CD8-positive, alpha-beta memory T cell (primary cell): ENCODE measurements around the gene CACNA1B. TPM values are rescaled to one million over a fixed set of nuclear protein-coding genes. Genes with fewer than 3 reads are reported as not detected.
"Not testable (repeated sequence)": the region's sequence is repeated elsewhere in the genome, so short reads cannot be mapped to it uniquely, and the experiment has no call there.

Experiments
- CTCF ChIA-PET: fragments of 350-600 bp; sonication (Branson Sonifier 250); formaldehyde crosslinking; loops from one replicate; lab custom pipeline; 2021; ENCODE audit warnings: antibody characterized with exemption; lab: Charles Lee
- POLR2A ChIA-PET: fragments of 350-600 bp; sonication (Branson Sonifier 250); formaldehyde crosslinking; loops from one replicate; lab custom pipeline; 2021; ENCODE audit warnings: antibody characterized with exemption; lab: Charles Lee
- DNase-seq, 5 donors: peaks; one replicate each; pipeline versions ENCODE4 v3.0.0 to v3.0.0-alpha.2; 2020 to 2022; ENCODE audit warnings: mixed read lengths in 1 of 5
- H3K27ac ChIP-seq: one replicate; pipeline ENCODE4 v1.7.0; 2013; ENCODE audit warnings: low read depth, mild to moderate bottlenecking, low read length, moderate library complexity
- H3K27me3 ChIP-seq: 2 replicates; pipeline ENCODE4 v1.7.0; 2013; ENCODE audit warnings: low read length, mild to moderate bottlenecking; ENCODE audit not compliant: insufficient read depth, poor library complexity, severe bottlenecking
- H3K36me3 ChIP-seq: 2 replicates; pipeline ENCODE4 v1.7.0; 2013; ENCODE audit warnings: mild to moderate bottlenecking, low read length, moderate library complexity; ENCODE audit not compliant: insufficient read depth
- H3K4me1 ChIP-seq: 2 replicates; pipeline ENCODE4 v1.7.0; 2013; ENCODE audit warnings: mild to moderate bottlenecking, low read length, moderate library complexity; ENCODE audit not compliant: insufficient read depth
- H3K4me3 ChIP-seq: 2 replicates; pipeline ENCODE4 v1.7.0; 2013; ENCODE audit warnings: mild to moderate bottlenecking, low read length
- H3K9me3 ChIP-seq: 2 replicates; pipeline ENCODE4 v1.7.0; 2013; ENCODE audit warnings: mild to moderate bottlenecking, low read length
- H3K27ac Mint-ChIP-seq, 8 donors: one replicate each; pipeline ENCODE4 v1.8.0; 2020 to 2021; ENCODE audit warnings: mixed read lengths in 8 of 8, mild to moderate bottlenecking in 6 of 8, inconsistent platforms in 3 of 8, moderate library complexity in 3 of 8
- H3K27me3 Mint-ChIP-seq, 2 donors: one replicate each; pipeline ENCODE4 v1.8.0; 2020 to 2021; ENCODE audit warnings: mixed read lengths in 2 of 2, mild to moderate bottlenecking in 1 of 2, moderate library complexity in 1 of 2
- H3K36me3 Mint-ChIP-seq, 3 donors: one replicate each; pipeline ENCODE4 v1.8.0; 2020 to 2021; ENCODE audit warnings: mixed read lengths in 3 of 3, inconsistent platforms in 1 of 3, mild to moderate bottlenecking in 1 of 3
- H3K4me1 Mint-ChIP-seq, 3 donors: one replicate each; pipeline ENCODE4 v1.8.0; 2020 to 2021; ENCODE audit warnings: mixed read lengths in 3 of 3, inconsistent platforms in 1 of 3, mild to moderate bottlenecking in 1 of 3
- H3K4me3 Mint-ChIP-seq, 7 donors: one replicate each; pipeline ENCODE4 v1.8.0; 2020 to 2021; ENCODE audit warnings: mixed read lengths in 7 of 7, mild to moderate bottlenecking in 6 of 7, moderate library complexity in 4 of 7, inconsistent platforms in 2 of 7
- H3K9me3 Mint-ChIP-seq, 5 donors: one replicate each; pipeline ENCODE4 v1.8.0; 2020 to 2022; ENCODE audit warnings: mixed read lengths in 5 of 5, mild to moderate bottlenecking in 3 of 5, moderate library complexity in 2 of 5, inconsistent platforms in 1 of 5
- polyA plus RNA-seq: library from polyadenylated mRNA; unstranded; fragments of 300-500 nt; fragmentation: Illumina TruSeq; gene quantifications from one replicate; pipeline ENCODE4 v1.2.3, GENCODE V29; 2021
- total RNA-seq, 2 experiments: library from RNA; stranded (reverse); gene quantifications; one replicate each; pipeline ENCODE4 v1.2.3, GENCODE V29; 2021

CACNA1B gene
- total and polyA plus RNA-seq, 3 experiments from 2014 or later = not detected

DNA sequence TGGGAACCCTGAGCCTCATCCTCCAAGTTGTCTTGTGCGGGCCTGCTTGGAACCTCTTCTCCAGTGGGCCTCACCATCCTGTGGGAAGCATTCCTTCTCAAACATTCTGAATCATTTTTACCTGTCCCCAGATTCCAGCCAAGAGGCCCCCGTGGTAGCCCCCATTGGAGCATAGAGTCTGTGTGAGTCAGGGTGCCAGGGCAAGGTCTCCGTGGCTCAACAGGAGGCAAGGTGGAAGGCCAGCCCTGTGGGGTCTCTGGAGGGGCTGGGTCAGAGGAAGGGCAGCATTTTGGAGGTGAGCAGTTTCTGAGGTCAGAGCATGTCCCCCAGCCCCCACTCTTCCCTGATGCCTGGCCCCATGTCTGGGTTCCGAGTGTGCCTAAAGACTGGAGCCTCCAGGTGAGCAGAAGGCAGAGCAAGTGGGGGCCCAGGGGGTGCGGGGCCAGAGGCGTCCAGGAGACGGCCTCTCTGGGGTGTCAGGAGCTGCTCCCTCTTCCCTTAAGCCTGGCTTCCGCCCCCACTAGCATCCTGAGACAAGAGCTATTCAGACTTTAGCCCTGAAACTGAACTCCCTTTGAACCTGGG, 2.1 kb downstream of the CACNA1B start:
- H3K27ac ChIP-seq = no peak overlapping the region
- Mint-ChIP-seq H3K4me3 (peak overlapping the region in 2 of 7 donors; percentile 38 to 41), H3K27me3 (peaks cover 39 to 45% of the 10 kb centered on the region in 2 donors), H3K4me1 (peaks cover 0 to 5% (median 2%) of the 10 kb centered on the region in 3 donors), H3K36me3 (peaks cover 0 to 3% (median 0%) of the 10 kb centered on the region in 3 donors), H3K27ac (no peak overlapping the region), H3K9me3 (peaks cover 0 to 2% (median 0%) of the 10 kb centered on the region in 5 donors)
- H3K4me3 ChIP-seq = no peak overlapping the region
- H3K36me3 ChIP-seq = no peaks in the 10 kb centered on the region
- H3K27me3 ChIP-seq = peaks cover 5% of the 10 kb centered on the region
- no peaks in the 10 kb centered on the region for H3K4me1 ChIP-seq
- CTCF ChIA-PET = no interaction called here
- no peaks in the 10 kb centered on the region for H3K9me3 ChIP-seq
- DNase-seq = no peak
- POLR2A ChIA-PET = no interaction called here

DNA sequence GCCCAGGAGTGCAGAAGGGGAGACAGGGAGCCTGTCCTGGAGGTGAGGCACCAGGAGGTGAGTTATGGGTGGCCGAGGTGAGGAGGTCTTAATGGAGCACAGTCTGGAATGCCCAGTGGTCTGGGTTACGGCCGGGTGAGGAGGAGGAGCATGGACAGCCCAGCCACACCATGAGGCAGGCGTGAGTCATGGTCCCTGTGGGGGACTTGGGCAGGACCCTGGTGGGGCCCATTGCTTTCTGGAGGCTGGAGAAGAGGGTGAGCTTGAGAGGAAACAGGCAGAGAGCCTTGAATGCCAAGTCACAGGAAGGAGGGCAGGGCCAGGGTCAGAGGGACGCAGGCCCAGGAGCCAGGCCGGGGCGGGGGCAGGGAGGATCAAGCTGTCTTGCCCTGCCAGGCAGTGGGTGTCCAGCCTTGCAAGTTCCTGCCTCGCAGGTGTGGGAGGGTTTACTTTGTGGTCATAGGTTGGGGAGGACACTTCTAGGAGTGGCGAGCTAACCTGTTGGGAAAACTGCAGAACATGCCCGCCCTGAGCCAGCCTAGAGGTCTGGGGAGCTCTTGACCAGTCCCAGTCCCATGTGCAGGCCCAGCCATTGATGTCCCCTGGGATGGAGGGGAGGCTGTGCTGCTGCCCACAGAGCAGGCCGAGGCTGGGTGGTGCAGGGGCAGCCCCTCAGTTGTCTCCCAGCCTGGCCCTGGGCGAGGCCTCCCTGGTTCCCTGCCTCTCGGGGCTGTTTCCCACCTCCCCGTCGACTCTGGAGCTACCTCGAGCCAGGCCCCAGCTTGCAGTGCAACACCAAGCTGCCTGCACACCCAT, 2.8 kb downstream of the CACNA1B start:
- Mint-ChIP-seq H3K36me3 (peaks cover 0 to 3% (median 0%) of the 10 kb centered on the region in 3 donors), H3K9me3 (peaks cover 0 to 2% (median 0%) of the 10 kb centered on the region in 5 donors), H3K4me1 (peaks cover 0 to 5% (median 2%) of the 10 kb centered on the region in 3 donors), H3K27me3 (peaks cover 33 to 38% of the 10 kb centered on the region in 2 donors), H3K27ac (no peak overlapping the region), H3K4me3 (peak overlapping the region in 1 of 7 donors; percentile 32)
- no peaks in the 10 kb centered on the region for H3K9me3 ChIP-seq
- no peak overlapping the region for H3K27ac ChIP-seq
- H3K4me1 ChIP-seq = no peaks in the 10 kb centered on the region
- ChIA-PET CTCF (no interaction called here), POLR2A (no interaction called here)
- no peaks in the 10 kb centered on the region for H3K36me3 ChIP-seq
- peaks cover 5% of the 10 kb centered on the region for H3K27me3 ChIP-seq
- no peak overlapping the region for H3K4me3 ChIP-seq
- no peak for DNase-seq

DNA sequence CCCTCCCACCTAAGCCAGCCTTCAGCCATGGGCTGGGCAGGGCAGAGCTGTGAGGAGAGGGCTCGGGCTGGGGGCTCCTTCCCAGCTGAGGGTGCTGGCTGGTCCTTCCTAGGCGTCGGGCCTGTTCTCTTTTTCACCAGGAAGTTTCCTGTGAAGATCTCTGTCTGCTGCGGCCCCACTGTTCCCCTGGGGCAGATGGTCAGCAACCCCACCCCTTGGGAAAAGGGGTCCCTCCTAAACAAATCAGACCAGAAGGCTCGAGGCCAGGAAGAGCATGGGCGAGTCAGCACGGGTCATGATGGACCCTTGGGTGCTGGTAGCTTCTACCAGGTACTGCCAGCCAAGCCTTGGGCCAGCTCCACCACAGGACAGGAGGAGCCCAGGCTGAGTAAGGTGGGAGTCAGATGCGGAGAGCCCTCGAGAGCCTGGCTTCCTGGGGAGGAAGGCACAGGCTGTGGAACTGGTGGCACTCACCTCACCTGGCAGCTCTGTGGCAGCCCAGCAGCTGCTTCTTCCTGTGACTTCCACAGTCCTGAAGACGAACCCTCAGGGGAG, 3.5 kb downstream of the CACNA1B start:
- DNase-seq = no peak
- peaks cover 0 to 2% (median 0%) of the 10 kb centered on the region in 5 donors for H3K9me3 Mint-ChIP-seq
- ChIA-PET CTCF (no interaction called here), POLR2A (no interaction called here)
- Histone ChIP-seq H3K4me3 (no peak overlapping the region), H3K4me1 (no peaks in the 10 kb centered on the region), H3K27ac (no peak overlapping the region), H3K9me3 (no peaks in the 10 kb centered on the region), H3K36me3 (no peaks in the 10 kb centered on the region), H3K27me3 (no peaks in the 10 kb centered on the region)
- H3K36me3 Mint-ChIP-seq = peaks cover 0 to 3% (median 0%) of the 10 kb centered on the region in 3 donors
- no peak overlapping the region for H3K27ac Mint-ChIP-seq
- H3K27me3 Mint-ChIP-seq = peaks cover 26 to 31% of the 10 kb centered on the region in 2 donors
- no peak overlapping the region for H3K4me3 Mint-ChIP-seq
- H3K4me1 Mint-ChIP-seq = peaks cover 0 to 5% (median 2%) of the 10 kb centered on the region in 3 donors

DNA sequence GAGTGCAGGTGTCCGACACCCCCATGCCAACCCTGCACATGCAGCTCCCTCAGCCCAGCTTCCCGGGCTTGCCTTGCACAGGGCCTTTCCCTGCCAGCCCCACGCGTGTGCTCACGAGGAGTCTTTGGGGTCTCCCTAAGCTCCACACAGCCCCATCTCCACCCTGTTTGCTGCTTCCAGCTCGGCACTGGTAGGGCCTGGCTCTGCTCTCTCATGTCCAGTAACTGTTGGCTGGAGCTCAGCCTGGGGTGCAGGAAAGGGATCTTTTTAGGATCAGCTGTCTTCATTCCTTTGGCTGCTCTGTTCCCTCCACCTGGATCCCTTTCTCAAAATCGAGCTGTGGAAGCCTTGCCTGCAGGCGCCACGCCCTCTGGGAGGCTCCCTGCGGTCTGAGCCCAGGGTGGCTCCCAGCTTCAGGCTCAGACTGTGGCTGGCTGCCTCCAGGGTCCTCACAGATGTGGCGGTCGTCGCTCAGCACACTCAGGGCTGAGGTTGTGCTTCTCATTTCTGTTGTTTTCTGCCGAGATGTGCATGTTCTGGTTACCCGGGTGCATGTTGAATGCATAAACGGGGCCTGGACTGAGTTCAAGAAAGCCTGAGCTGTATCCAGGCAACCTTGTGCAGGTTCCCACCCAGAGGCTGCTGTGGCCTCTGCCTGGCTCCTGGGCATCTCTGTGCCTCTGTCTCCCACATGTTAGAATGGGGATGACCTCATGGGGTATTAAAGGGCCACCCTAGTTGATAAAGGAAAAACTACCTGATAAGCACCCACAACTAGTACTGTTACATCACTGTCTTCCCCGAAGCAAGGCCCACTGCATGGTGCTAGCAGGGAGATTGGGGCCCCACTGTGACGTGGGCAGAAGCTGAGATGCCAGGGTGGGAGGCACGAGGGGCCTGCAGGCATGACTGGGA, 4.3 kb downstream of the CACNA1B start:
- no peak for DNase-seq
- Histone ChIP-seq H3K4me1 (no peaks in the 10 kb centered on the region), H3K27ac (no peak overlapping the region), H3K4me3 (no peak overlapping the region), H3K9me3 (no peaks in the 10 kb centered on the region), H3K27me3 (no peaks in the 10 kb centered on the region), H3K36me3 (no peaks in the 10 kb centered on the region)
- Mint-ChIP-seq H3K9me3 (no peaks in the 10 kb centered on the region), H3K36me3 (no peaks in the 10 kb centered on the region), H3K27me3 (peaks cover 22 to 24% of the 10 kb centered on the region in 2 donors), H3K4me1 (no peaks in the 10 kb centered on the region), H3K27ac (no peak overlapping the region), H3K4me3 (no peak overlapping the region)
- ChIA-PET CTCF (no interaction called here), POLR2A (no interaction called here)

DNA sequence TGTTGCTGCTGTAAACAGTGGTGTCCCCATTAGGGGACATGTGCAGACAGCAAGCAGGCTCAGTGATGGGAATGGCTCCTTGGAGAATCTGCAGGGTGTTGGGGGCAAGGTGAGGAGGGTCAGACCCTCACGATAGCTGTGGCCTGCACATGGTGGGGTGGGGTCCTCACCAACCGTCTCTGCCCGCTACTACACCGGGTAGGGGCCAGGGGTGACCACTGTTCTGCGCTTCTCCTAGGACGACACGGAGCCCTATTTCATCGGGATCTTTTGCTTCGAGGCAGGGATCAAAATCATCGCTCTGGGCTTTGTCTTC, 4.9 kb downstream of the CACNA1B start:
- Mint-ChIP-seq H3K27ac (no peak overlapping the region), H3K36me3 (no peaks in the 10 kb centered on the region), H3K9me3 (no peaks in the 10 kb centered on the region), H3K4me3 (no peak overlapping the region), H3K27me3 (peaks cover 22 to 24% of the 10 kb centered on the region in 2 donors), H3K4me1 (no peaks in the 10 kb centered on the region)
- no peak overlapping the region for H3K27ac ChIP-seq
- H3K9me3 ChIP-seq = no peaks in the 10 kb centered on the region
- DNase-seq = no peak
- no peaks in the 10 kb centered on the region for H3K27me3 ChIP-seq
- H3K4me3 ChIP-seq = no peak overlapping the region
- ChIA-PET POLR2A (no interaction called here), CTCF (no interaction called here)
- H3K36me3 ChIP-seq = no peaks in the 10 kb centered on the region
- H3K4me1 ChIP-seq = no peaks in the 10 kb centered on the region

DNA sequence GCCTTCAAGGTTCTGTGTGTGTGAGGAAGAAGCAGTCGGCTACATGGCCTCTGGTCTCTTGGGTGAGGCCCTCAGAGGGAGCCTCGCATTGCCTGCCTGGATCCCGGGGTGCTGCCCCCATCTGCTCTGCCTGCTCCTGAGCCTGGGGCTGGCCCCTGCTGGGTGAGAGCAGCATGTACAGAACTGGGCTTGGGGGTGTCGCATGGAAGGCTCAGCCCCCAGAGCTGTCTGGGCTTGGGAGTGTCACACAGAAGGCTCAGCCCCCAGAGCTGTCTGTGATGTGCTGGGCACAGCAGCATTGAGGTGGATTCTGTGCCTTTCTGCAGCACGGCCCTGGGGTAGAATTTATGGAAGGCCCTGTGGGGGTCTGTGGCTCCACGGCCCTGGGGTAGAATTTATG, 6.4 kb downstream of the CACNA1B start:
- DNase-seq, H3K4me1 ChIP-seq, H3K27ac ChIP-seq, CTCF ChIA-PET, H3K4me3 Mint-ChIP-seq, H3K27me3 ChIP-seq, H3K36me3 ChIP-seq, H3K9me3 ChIP-seq, H3K4me1 Mint-ChIP-seq, POLR2A ChIA-PET, H3K9me3 Mint-ChIP-seq, H3K36me3 Mint-ChIP-seq, H3K27ac Mint-ChIP-seq, H3K4me3 ChIP-seq: not testable (repeated sequence)
- peaks cover 20 to 23% of the 10 kb centered on the region in 2 donors for H3K27me3 Mint-ChIP-seq

DNA sequence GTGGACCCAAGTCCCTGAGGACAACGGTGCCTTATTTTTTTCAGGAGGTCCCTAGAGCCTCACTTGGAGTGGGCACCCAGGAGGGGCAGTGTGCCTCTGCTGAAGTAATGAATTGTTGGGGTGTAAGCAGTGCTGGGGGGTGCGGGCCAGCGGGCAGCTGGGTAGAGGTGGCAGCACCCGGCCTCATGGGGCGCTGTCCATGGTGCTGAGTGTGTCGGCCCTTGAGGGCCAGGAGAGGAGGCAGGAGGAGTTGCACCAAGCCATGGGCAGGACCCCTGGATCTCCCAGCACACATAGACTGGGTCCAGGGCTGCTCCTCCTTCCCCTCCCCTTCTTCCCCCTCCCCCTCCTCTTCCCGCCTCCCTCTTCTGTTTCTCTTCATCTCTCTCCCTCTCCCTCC, 7.0 kb downstream of the CACNA1B start:
- H3K27ac ChIP-seq, H3K27ac Mint-ChIP-seq, POLR2A ChIA-PET, H3K27me3 ChIP-seq, H3K9me3 ChIP-seq, CTCF ChIA-PET, H3K4me1 Mint-ChIP-seq, H3K4me3 ChIP-seq, DNase-seq, H3K4me3 Mint-ChIP-seq, H3K36me3 ChIP-seq, H3K9me3 Mint-ChIP-seq, H3K36me3 Mint-ChIP-seq, H3K4me1 ChIP-seq: not testable (repeated sequence)
- peaks cover 14 to 18% of the 10 kb centered on the region in 2 donors for H3K27me3 Mint-ChIP-seq

- H3K4me1 ChIP-seq, H3K27ac Mint-ChIP-seq, CTCF ChIA-PET, H3K36me3 Mint-ChIP-seq, POLR2A ChIA-PET, H3K4me3 ChIP-seq, H3K27me3 ChIP-seq, H3K9me3 ChIP-seq, H3K36me3 ChIP-seq, H3K4me3 Mint-ChIP-seq, DNase-seq, H3K4me1 Mint-ChIP-seq, H3K9me3 Mint-ChIP-seq, H3K27ac ChIP-seq: not testable (repeated sequence)
- H3K27me3 Mint-ChIP-seq = peaks cover 11 to 14% of the 10 kb centered on the region in 2 donors
These were observed 7.5 kb downstream of the CACNA1B start for GRCh38 chr9:137885121-137885520.
